ENCODE results near the gene PLXNA4.

PLXNA4 gene

GRCh38 chr7:132544999-132545398 lies 31.3 kb downstream of the PLXNA4 start:
- TF ChIP-seq EZH2phosphoT487 (IDR thresholded peaks at IDR 0.05; ENCODE audit: low read depth) (no peak), CTCF (IDR thresholded peaks at IDR 0.05; ENCODE audit: low read depth, low read length) (no peak)

GRCh38 chr7:132544025-132544424 lies 32.2 kb downstream of the PLXNA4 start:
- Histone ChIP-seq H3K27ac (ENCODE audit: low read length) (no peak overlapping the region), H3K36me3 (replicated peaks; ENCODE audit: low read depth, low read length) (no peaks in the 10 kb centered on the region), H3K4me3 (ENCODE audit: low read length) (no peak overlapping the region), H3K4me1 (ENCODE audit: low read length) (no peaks in the 10 kb centered on the region), H3K27me3 (ENCODE audit: low read depth, low read length) (peaks cover 49% of the 10 kb centered on the region), H3K79me2 (ENCODE audit: low read length) (no peaks in the 10 kb centered on the region), H3K4me2 (ENCODE audit: low read length) (no peak overlapping the region), H4K20me1 (ENCODE audit: insufficient read depth, low read length) (no peaks in the 10 kb centered on the region), H3K9me3 (ENCODE audit: insufficient read depth, low read length) (no peaks in the 10 kb centered on the region), H2AFZ (ENCODE audit: low read depth, low read length) (no peak overlapping the region), H3K9ac (ENCODE audit: low read length) (no peak overlapping the region)
- TF ChIP-seq CTCF (IDR thresholded peaks at IDR 0.05; ENCODE audit: low read depth, low read length) = no peak
- TF ChIP-seq EZH2phosphoT487 (IDR thresholded peaks at IDR 0.05; ENCODE audit: low read depth) = no peak

More at GRCh38 chr7:132544999-132545398, 31.3 kb downstream of the PLXNA4 start:
- Histone ChIP-seq H3K4me1 (ENCODE audit: low read length) (no peaks in the 10 kb centered on the region), H3K79me2 (ENCODE audit: low read length) (no peaks in the 10 kb centered on the region), H3K27ac (ENCODE audit: low read length) (no peak overlapping the region), H3K36me3 (replicated peaks; ENCODE audit: low read depth, low read length) (no peaks in the 10 kb centered on the region), H3K4me2 (ENCODE audit: low read length) (no peak overlapping the region), H3K27me3 (ENCODE audit: low read depth, low read length) (peaks cover 44% of the 10 kb centered on the region), H2AFZ (ENCODE audit: low read depth, low read length) (no peak overlapping the region), H3K9ac (ENCODE audit: low read length) (no peak overlapping the region), H3K4me3 (ENCODE audit: low read length) (no peak overlapping the region), H4K20me1 (ENCODE audit: insufficient read depth, low read length) (no peaks in the 10 kb centered on the region), H3K9me3 (ENCODE audit: insufficient read depth, low read length) (no peaks in the 10 kb centered on the region)

GRCh38 chr7:132542895-132543294 lies 33.4 kb downstream of the PLXNA4 start:
- no peak overlapping the region for H3K4me3 ChIP-seq (ENCODE audit: low read length)
- TF ChIP-seq EZH2phosphoT487 (IDR thresholded peaks at IDR 0.05; ENCODE audit: low read depth) (no peak), CTCF (IDR thresholded peaks at IDR 0.05; ENCODE audit: low read depth, low read length) (no peak)
- peaks cover 54% of the 10 kb centered on the region for H3K27me3 ChIP-seq (ENCODE audit: low read depth, low read length)
- no peak overlapping the region for H3K27ac ChIP-seq (ENCODE audit: low read length)
- no peaks in the 10 kb centered on the region for H3K9me3 ChIP-seq (ENCODE audit: insufficient read depth, low read length)
- H3K79me2 ChIP-seq (ENCODE audit: low read length) = no peaks in the 10 kb centered on the region
- H2AFZ ChIP-seq (ENCODE audit: low read depth, low read length) = no peak overlapping the region
- no peak overlapping the region for H3K9ac ChIP-seq (ENCODE audit: low read length)
- H3K4me1 ChIP-seq (ENCODE audit: low read length) = no peaks in the 10 kb centered on the region
- H3K4me2 ChIP-seq (ENCODE audit: low read length) = no peak overlapping the region
- no peaks in the 10 kb centered on the region for H3K36me3 ChIP-seq (replicated peaks; ENCODE audit: low read depth, low read length)
- no peaks in the 10 kb centered on the region for H4K20me1 ChIP-seq (ENCODE audit: insufficient read depth, low read length)

GRCh38 chr7:132541656-132542055 lies 34.6 kb downstream of the PLXNA4 start:
- Histone ChIP-seq H3K4me2 (ENCODE audit: low read length) (no peak overlapping the region), H3K79me2 (ENCODE audit: low read length) (no peaks in the 10 kb centered on the region), H4K20me1 (ENCODE audit: insufficient read depth, low read length) (no peaks in the 10 kb centered on the region), H3K9me3 (ENCODE audit: insufficient read depth, low read length) (no peaks in the 10 kb centered on the region), H3K27me3 (ENCODE audit: low read depth, low read length) (peaks cover 50% of the 10 kb centered on the region), H3K36me3 (replicated peaks; ENCODE audit: low read depth, low read length) (no peaks in the 10 kb centered on the region), H2AFZ (ENCODE audit: low read depth, low read length) (no peak overlapping the region), H3K4me1 (ENCODE audit: low read length) (no peaks in the 10 kb centered on the region), H3K9ac (ENCODE audit: low read length) (no peak overlapping the region), H3K4me3 (ENCODE audit: low read length) (no peak overlapping the region), H3K27ac (ENCODE audit: low read length) (no peak overlapping the region)
- no peak for TF ChIP-seq EZH2phosphoT487 (IDR thresholded peaks at IDR 0.05; ENCODE audit: low read depth)
- TF ChIP-seq CTCF (IDR thresholded peaks at IDR 0.05; ENCODE audit: low read depth, low read length) = no peak
